Measurements from ENCODE around the gene FKBP11. TPM values are rescaled to one million over a fixed set of nuclear protein-coding genes. Genes with fewer than 3 reads are reported as not detected.
A peak's percentile ranks its signal among the peaks of the same experiment; 100 is the strongest.

The FKBP11 gene
- total RNA-seq, 2 experiments from 2014 or later = 82.3 to 85.9 TPM

DNA sequence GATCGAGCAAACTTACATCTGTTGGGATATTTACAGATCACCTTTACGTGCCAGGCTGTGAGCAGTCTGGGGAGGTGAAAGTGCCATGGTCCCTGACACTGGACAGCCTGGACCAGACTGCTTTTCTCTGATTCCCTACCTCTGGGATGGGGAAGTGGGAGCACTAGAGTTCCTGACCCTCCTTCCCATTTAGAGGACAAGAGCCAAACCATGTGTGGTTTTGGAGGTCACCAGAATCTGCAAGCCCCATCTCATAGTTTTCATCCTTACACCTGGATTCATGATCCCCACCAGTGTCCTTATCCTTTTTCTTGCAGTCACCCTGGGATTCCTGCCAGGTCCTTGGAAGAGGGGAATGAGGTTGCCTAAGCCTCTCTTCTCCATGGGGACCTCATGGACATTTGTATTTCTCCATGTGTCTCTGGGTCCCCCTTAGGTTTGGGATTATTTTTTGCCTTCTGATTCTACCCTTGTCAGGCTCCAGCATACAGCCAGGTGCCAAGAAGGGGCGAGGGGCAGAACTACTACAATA is 47.7 kb upstream of the FKBP11 start:
- CTCF ChIA-PET = interaction anchor here (0.6 to 1.3 kb wide), 3 partner anchors 16 to 1552 kb away, joined by 3 to 5 read pairs (median 4); no protein-coding TSS in a partner anchor
- no peaks in the 10 kb centered on the region for H3K9me3 Mint-ChIP-seq
- no peak overlapping the region for H3K4me3 Mint-ChIP-seq
- Histone ChIP-seq H3K27me3 (ENCODE audit: control insufficient read depth in 1 of 2, insufficient read depth in 2 of 2, low read length in 2 of 2) (peaks cover 48 to 57% of the 10 kb centered on the region in 2 experiments), H3K36me3 (ENCODE audit: insufficient read depth, low read length) (no peaks in the 10 kb centered on the region), H3K27ac (ENCODE audit: low read depth in 1 of 2, low read length in 2 of 2) (no peak overlapping the region), H3K4me1 (ENCODE audit: insufficient read depth, low read length) (peaks cover 58% of the 10 kb centered on the region), H3K9me3 (ENCODE audit: control insufficient read depth in 1 of 2, insufficient read depth in 1 of 2, low read length in 2 of 2) (peaks cover 0 to 11% of the 10 kb centered on the region in 2 experiments), H3K4me3 (ENCODE audit: low read length) (no peak overlapping the region)
- POLR2A ChIA-PET = no interaction called here
- H3K27ac Mint-ChIP-seq = no peak overlapping the region
- DNase-seq = no peak
- TF ChIP-seq CTCF (IDR thresholded peaks at IDR 0.05) = no peak
- ATAC-seq (ENCODE audit: poor library complexity) = no peak
- no peaks in the 10 kb centered on the region for H3K36me3 Mint-ChIP-seq (ENCODE audit: low read depth)
- intact Hi-C loops (cut with DNase I, micrococcal nuclease) = no loop called here
- peaks cover 75% of the 10 kb centered on the region for H3K27me3 Mint-ChIP-seq
- H3K4me1 Mint-ChIP-seq (ENCODE audit: low read depth) = peaks cover 36% of the 10 kb centered on the region

- H3K27ac ChIP-seq (ENCODE audit: low read depth in 1 of 2, low read length in 2 of 2) = no peak overlapping the region
- peaks cover 30% of the 10 kb centered on the region for H3K4me1 Mint-ChIP-seq (ENCODE audit: low read depth)
- ATAC-seq (ENCODE audit: poor library complexity) (no peak), DNase-seq (peak in 2 of 14 experiments; percentile 10 to 49)
- H3K9me3 ChIP-seq (ENCODE audit: control insufficient read depth in 1 of 2, insufficient read depth in 1 of 2, low read length in 2 of 2) = peaks cover 0 to 11% of the 10 kb centered on the region in 2 experiments
- intact Hi-C loops (cut with DNase I, micrococcal nuclease) = no loop called here
- H3K4me1 ChIP-seq (ENCODE audit: insufficient read depth, low read length) = peaks cover 52% of the 10 kb centered on the region
- H3K4me3 ChIP-seq (ENCODE audit: low read length) = no peak overlapping the region
- H3K36me3 Mint-ChIP-seq (ENCODE audit: low read depth) = no peaks in the 10 kb centered on the region
- H3K4me3 Mint-ChIP-seq = no peak overlapping the region
- POLR2A ChIA-PET = interaction anchor here (1.1 to 3.7 kb wide), 2 partner anchors 7 to 47 kb away, joined by 3 to 26 read pairs; partner anchors contain the start of genes FKBP11 and WNT1
- CTCF ChIA-PET = interaction anchor here (0.9 to 1.7 kb wide), 2 partner anchors 8 to 119 kb away, joined by 3 to 4 read pairs; no protein-coding TSS in a partner anchor
- no peak overlapping the region for H3K27ac Mint-ChIP-seq
- H3K27me3 Mint-ChIP-seq = peaks cover 70% of the 10 kb centered on the region
- no peaks in the 10 kb centered on the region for H3K9me3 Mint-ChIP-seq
- no peaks in the 10 kb centered on the region for H3K36me3 ChIP-seq (ENCODE audit: insufficient read depth, low read length)
- TF ChIP-seq CTCF (IDR thresholded peaks at IDR 0.05) = no peak
- peaks cover 48 to 51% of the 10 kb centered on the region in 2 experiments for H3K27me3 ChIP-seq (ENCODE audit: control insufficient read depth in 1 of 2, insufficient read depth in 2 of 2, low read length in 2 of 2)
These were observed 47.1 kb upstream of the FKBP11 start for GRCh38 chr12:48972213-48972951.

DNA sequence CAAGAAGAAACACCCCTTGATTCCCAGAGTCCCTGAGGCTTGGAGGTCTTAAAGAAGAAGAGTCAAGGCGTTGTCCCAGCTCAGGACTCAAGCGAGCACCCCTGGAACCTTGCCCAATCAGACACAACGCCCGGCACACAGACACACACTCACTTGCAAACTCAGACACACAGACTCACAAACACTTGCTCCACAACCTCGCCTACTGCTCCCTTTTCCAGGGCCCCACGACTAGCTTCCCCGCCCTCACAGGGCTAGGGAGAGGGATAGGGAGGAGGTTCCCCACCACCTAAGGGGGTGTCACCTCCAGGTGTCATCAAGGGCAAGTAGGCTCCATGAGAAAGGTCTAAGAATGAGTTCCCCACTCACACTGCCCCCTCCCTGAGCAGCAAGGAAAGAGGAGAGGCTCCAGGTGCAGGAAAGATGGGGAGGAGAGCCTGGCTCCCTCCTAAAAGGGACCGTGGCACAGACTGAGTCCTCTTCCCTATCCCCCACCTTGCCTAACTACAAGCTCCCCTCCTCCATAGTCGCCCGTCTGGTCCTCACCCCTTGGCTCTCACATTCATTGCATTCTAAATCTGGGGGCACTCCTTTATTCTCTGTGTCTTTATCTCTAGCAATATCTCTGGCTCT is 45.5 kb upstream of the FKBP11 start:
- H3K4me1 Mint-ChIP-seq (ENCODE audit: low read depth) = peaks cover 23% of the 10 kb centered on the region
- H3K4me1 ChIP-seq (ENCODE audit: insufficient read depth, low read length) = peaks cover 47% of the 10 kb centered on the region
- no peak overlapping the region for H3K27ac Mint-ChIP-seq
- no peak overlapping the region for H3K27ac ChIP-seq (ENCODE audit: low read depth in 1 of 2, low read length in 2 of 2)
- H3K36me3 ChIP-seq (ENCODE audit: insufficient read depth, low read length) = no peaks in the 10 kb centered on the region
- ATAC-seq (ENCODE audit: poor library complexity) = no peak
- DNase-seq = peak in 1 of 14 experiments; percentile 19
- CTCF ChIA-PET = interaction anchor here (0.6 to 5.7 kb wide), 4 partner anchors 17 to 117 kb away, joined by 3 to 22 read pairs (median 4); partner anchors contain the start of gene FKBP11
- no peaks in the 10 kb centered on the region for H3K36me3 Mint-ChIP-seq (ENCODE audit: low read depth)
- peaks cover 45 to 49% of the 10 kb centered on the region in 2 experiments for H3K27me3 ChIP-seq (ENCODE audit: control insufficient read depth in 1 of 2, insufficient read depth in 2 of 2, low read length in 2 of 2)
- H3K27me3 Mint-ChIP-seq = peaks cover 55% of the 10 kb centered on the region
- no peak for TF ChIP-seq CTCF (IDR thresholded peaks at IDR 0.05)
- H3K4me3 ChIP-seq (ENCODE audit: low read length) = peak overlapping the region; percentile 25
- H3K9me3 Mint-ChIP-seq = no peaks in the 10 kb centered on the region
- peaks cover 0 to 11% of the 10 kb centered on the region in 2 experiments for H3K9me3 ChIP-seq (ENCODE audit: control insufficient read depth in 1 of 2, insufficient read depth in 1 of 2, low read length in 2 of 2)
- POLR2A ChIA-PET = interaction anchor here (0.9 to 3.7 kb wide), 2 partner anchors 9 to 14 kb away, joined by 3 to 26 read pairs; partner anchors contain the start of genes ARF3 and WNT1
- peak overlapping the region; percentile 69 for H3K4me3 Mint-ChIP-seq
- intact Hi-C loops (cut with DNase I, micrococcal nuclease) = no loop called here

Data from CD4-positive, alpha-beta T cell (primary cell).